Measurements from ENCODE around the gene FZD4.
A peak's percentile ranks its signal among the peaks of the same experiment; 100 is the strongest.
"Not testable (repeated sequence)": the region's sequence is repeated elsewhere in the genome, so short reads cannot be mapped to it uniquely, and the experiment has no call there.

Gene FZD4

DNA sequence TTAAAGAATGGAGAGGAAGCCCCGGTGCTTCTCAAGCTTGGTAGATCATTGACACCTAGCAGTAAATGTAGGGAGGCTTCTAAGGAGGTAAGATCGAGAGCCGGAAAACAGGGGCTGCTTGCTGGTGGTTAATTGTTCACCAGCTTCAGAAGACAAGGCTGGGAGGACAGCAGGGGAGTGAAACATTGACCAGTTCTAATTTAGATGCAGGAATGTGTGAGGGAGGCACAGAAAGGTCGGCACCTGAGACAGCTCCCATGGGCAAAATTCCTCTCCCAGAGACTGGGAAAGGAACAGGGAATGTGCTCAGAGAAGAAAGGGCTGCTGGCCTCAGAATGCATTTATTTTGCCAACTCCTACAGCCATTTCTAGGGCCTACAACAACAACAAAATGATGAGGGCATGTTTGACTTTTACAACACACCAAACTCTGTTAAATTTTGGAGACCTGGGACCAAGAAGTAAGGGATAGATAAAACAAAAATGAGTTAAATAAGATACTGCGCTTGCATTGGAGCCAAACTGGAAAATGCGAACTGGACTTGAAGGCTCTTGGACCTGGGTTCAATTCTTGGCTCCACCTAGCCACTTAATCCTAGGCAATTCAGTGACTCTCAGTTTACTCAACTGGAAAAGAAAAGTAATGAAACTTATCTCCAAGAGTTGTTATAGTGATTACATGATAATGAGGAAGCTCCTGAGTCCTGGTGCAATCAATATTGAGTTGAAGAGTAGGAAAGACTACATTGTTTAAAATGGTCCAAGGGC, 31.0 kb downstream of the FZD4 start:
- Histone ChIP-seq H3K9ac (ENCODE audit: low read length in 2 of 2) (no peak overlapping the region), H3K27me3 (ENCODE audit: control insufficient read depth in 1 of 2, insufficient read depth in 2 of 2, low read length in 2 of 2) (no peaks in the 10 kb centered on the region), H3K36me3 (ENCODE audit: control insufficient read depth in 2 of 2, insufficient read depth in 2 of 2, low read length in 2 of 2) (no peaks in the 10 kb centered on the region), H3K4me1 (ENCODE audit: control insufficient read depth, insufficient read depth, low read length) (peaks cover 11% of the 10 kb centered on the region), H3K9me3 (ENCODE audit: control insufficient read depth in 2 of 2, low read length in 2 of 2) (no peaks in the 10 kb centered on the region), H3K27ac (ENCODE audit: low read length) (no peak overlapping the region), H3K4me3 (ENCODE audit: low read length in 2 of 2) (no peak overlapping the region)

GRCh38 chr11:86922225-86922624, 33.0 kb downstream of the FZD4 start:
- no peaks in the 10 kb centered on the region for H3K27me3 ChIP-seq (ENCODE audit: control insufficient read depth in 1 of 2, insufficient read depth in 2 of 2, low read length in 2 of 2)
- peaks cover 12% of the 10 kb centered on the region for H3K4me1 ChIP-seq (ENCODE audit: control insufficient read depth, insufficient read depth, low read length)
- H3K27ac ChIP-seq (ENCODE audit: low read length): no peak overlapping the region
- no peaks in the 10 kb centered on the region for H3K36me3 ChIP-seq (ENCODE audit: control insufficient read depth in 2 of 2, insufficient read depth in 2 of 2, low read length in 2 of 2)
- H3K4me3 ChIP-seq (ENCODE audit: low read length in 2 of 2): no peak overlapping the region
- H3K9me3 ChIP-seq (ENCODE audit: control insufficient read depth in 2 of 2, low read length in 2 of 2): no peaks in the 10 kb centered on the region
- H3K9ac ChIP-seq (ENCODE audit: low read length in 2 of 2): no peak overlapping the region

DNA sequence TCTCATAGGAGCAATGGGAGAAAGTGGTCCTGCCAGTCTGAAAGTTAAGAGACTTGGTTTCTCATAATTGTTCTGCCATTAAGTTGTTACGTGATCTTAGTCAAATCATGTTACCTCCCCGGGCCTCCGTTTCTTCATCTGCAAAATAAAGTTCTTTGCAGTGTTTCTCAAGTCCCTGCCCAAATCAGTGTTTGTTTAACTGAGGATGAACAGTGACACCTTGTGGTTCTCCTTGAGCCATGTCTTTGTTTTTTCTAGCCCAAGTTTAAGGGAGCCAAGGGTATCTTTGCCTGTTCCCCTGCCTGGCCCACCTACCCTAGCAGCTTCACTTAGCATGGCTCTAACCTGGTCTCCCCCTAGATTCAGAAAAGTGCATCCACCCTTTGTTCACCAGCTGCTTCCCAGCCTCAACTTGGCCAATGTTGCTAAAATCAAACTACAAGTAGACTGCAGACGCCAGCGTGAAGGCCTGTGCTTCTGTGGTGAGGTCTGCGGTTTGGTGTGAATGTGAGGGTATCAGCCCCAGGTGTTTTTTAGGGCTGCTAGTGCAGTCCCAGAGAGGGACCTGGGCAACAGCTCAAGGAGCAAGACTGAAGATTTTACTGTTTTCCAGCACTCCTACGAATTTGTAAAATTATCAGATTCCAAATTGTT, 35.5 kb downstream of the FZD4 start:
- no peak overlapping the region for H3K9ac ChIP-seq (ENCODE audit: low read length in 2 of 2)
- H3K4me3 ChIP-seq (ENCODE audit: low read length in 2 of 2): no peak overlapping the region
- H3K4me1 ChIP-seq (ENCODE audit: control insufficient read depth, insufficient read depth, low read length): peaks cover 14% of the 10 kb centered on the region
- no peaks in the 10 kb centered on the region for H3K9me3 ChIP-seq (ENCODE audit: control insufficient read depth in 2 of 2, low read length in 2 of 2)
- no peak overlapping the region for H3K27ac ChIP-seq (ENCODE audit: low read length)
- no peaks in the 10 kb centered on the region for H3K36me3 ChIP-seq (ENCODE audit: control insufficient read depth in 2 of 2, insufficient read depth in 2 of 2, low read length in 2 of 2)
- no peaks in the 10 kb centered on the region for H3K27me3 ChIP-seq (ENCODE audit: control insufficient read depth in 1 of 2, insufficient read depth in 2 of 2, low read length in 2 of 2)

GRCh38 chr11:86918973-86919372, 36.2 kb downstream of the FZD4 start:
- H3K4me1 ChIP-seq (ENCODE audit: control insufficient read depth, insufficient read depth, low read length): peaks cover 9% of the 10 kb centered on the region
- H3K27me3 ChIP-seq (ENCODE audit: control insufficient read depth in 1 of 2, insufficient read depth in 2 of 2, low read length in 2 of 2): no peaks in the 10 kb centered on the region
- H3K9me3 ChIP-seq (ENCODE audit: control insufficient read depth in 2 of 2, low read length in 2 of 2): no peaks in the 10 kb centered on the region
- no peak overlapping the region for H3K27ac ChIP-seq (ENCODE audit: low read length)
- H3K36me3 ChIP-seq (ENCODE audit: control insufficient read depth in 2 of 2, insufficient read depth in 2 of 2, low read length in 2 of 2): no peaks in the 10 kb centered on the region
- no peak overlapping the region for H3K4me3 ChIP-seq (ENCODE audit: low read length in 2 of 2)
- no peak overlapping the region for H3K9ac ChIP-seq (ENCODE audit: low read length in 2 of 2)

DNA sequence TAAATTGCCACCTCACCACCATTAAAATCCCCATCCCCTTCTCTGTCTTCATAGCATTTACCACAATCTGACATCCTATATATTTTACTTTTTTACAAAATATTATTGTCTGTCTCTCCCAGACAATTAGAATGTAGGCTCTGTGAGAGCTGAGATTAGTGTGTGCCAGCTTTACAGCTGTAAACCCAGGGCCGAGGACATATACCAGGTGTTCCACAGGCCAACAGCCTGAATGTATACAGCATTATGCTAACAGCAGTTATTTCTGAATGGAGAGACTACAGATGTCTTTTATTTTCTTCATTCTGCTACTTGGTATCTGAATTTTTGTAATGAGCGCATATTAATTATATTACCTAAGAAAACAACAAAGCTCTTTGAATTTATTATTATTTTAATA, 36.7 kb downstream of the FZD4 start:
- no peak overlapping the region for H3K4me3 ChIP-seq (ENCODE audit: low read length in 2 of 2)
- no peaks in the 10 kb centered on the region for H3K36me3 ChIP-seq (ENCODE audit: control insufficient read depth in 2 of 2, insufficient read depth in 2 of 2, low read length in 2 of 2)
- H3K4me1 ChIP-seq (ENCODE audit: control insufficient read depth, insufficient read depth, low read length): peaks cover 9% of the 10 kb centered on the region
- no peaks in the 10 kb centered on the region for H3K9me3 ChIP-seq (ENCODE audit: control insufficient read depth in 2 of 2, low read length in 2 of 2)
- H3K27ac ChIP-seq (ENCODE audit: low read length): no peak overlapping the region
- H3K9ac ChIP-seq (ENCODE audit: low read length in 2 of 2): no peak overlapping the region
- no peaks in the 10 kb centered on the region for H3K27me3 ChIP-seq (ENCODE audit: control insufficient read depth in 1 of 2, insufficient read depth in 2 of 2, low read length in 2 of 2)

DNA sequence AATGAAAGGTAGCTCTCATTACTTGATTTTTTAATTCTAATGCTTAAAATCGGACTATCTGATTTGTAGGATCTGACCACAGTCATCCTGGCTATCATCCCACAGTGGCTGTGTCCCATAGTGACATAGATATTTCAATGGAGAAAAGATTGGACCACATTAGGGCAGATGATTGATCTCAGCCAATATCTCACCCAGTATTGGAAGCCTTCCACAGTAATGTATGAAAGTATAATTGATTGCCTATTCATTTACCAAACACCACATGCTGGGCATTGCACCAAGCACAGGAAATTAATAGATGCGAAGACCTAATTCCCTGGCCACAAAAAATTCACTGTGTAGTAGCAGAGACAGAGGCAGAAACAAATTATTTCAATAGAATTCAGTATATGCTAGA, 37.6 kb downstream of the FZD4 start:
- H3K27ac ChIP-seq (ENCODE audit: low read length): no peak overlapping the region
- no peaks in the 10 kb centered on the region for H3K36me3 ChIP-seq (ENCODE audit: control insufficient read depth in 2 of 2, insufficient read depth in 2 of 2, low read length in 2 of 2)
- H3K27me3 ChIP-seq (ENCODE audit: control insufficient read depth in 1 of 2, insufficient read depth in 2 of 2, low read length in 2 of 2): no peaks in the 10 kb centered on the region
- H3K4me1 ChIP-seq (ENCODE audit: control insufficient read depth, insufficient read depth, low read length): peaks cover 9% of the 10 kb centered on the region
- no peaks in the 10 kb centered on the region for H3K9me3 ChIP-seq (ENCODE audit: control insufficient read depth in 2 of 2, low read length in 2 of 2)
- no peak overlapping the region for H3K9ac ChIP-seq (ENCODE audit: low read length in 2 of 2)
- no peak overlapping the region for H3K4me3 ChIP-seq (ENCODE audit: low read length in 2 of 2)

DNA sequence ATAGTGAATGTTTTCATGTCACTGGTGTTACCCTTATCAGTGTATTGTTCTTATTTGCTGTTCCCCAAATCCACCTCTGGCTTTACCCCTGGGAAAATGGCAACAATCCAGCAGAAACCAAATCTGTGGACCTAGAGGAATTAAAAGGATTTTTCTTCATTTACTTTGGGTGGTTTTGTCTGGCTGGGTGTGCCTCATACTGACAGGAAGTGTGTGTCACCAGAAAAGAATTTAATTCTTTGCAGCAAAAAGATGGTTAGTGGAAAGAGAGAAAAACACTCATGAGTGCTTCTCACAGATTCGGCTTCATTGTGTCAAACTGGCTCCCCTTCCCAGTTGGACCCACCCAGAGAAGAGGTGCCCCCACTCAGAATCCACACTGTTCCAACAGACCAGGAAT, 38.9 kb downstream of the FZD4 start:
- H3K4me3 ChIP-seq (ENCODE audit: low read length in 2 of 2): no peak overlapping the region
- peaks cover 9% of the 10 kb centered on the region for H3K4me1 ChIP-seq (ENCODE audit: control insufficient read depth, insufficient read depth, low read length)
- peak overlapping the region; percentile 6 for H3K27ac ChIP-seq (ENCODE audit: low read length)
- H3K9me3 ChIP-seq (ENCODE audit: control insufficient read depth in 2 of 2, low read length in 2 of 2): no peaks in the 10 kb centered on the region
- H3K36me3 ChIP-seq (ENCODE audit: control insufficient read depth in 2 of 2, insufficient read depth in 2 of 2, low read length in 2 of 2): no peaks in the 10 kb centered on the region
- no peak overlapping the region for H3K9ac ChIP-seq (ENCODE audit: low read length in 2 of 2)
- no peaks in the 10 kb centered on the region for H3K27me3 ChIP-seq (ENCODE audit: control insufficient read depth in 1 of 2, insufficient read depth in 2 of 2, low read length in 2 of 2)

DNA sequence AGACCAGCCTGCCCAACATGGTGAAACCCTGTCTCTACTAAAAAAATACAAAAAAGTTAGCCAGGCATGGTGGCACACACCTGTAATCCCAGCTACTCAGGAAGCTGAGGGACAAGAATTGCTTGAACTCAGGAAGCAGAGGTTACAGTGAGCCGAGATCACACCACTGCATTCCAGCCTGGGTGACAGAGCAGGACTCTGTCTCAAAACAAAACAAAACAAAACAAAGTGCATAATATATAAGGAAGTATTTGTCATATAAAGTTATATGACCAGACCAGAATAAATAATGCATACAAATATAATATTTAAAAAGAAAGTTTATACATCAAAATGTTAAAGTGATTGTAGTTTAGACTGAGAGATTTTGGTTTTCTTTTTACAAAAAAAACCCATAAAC, 39.3 kb downstream of the FZD4 start:
- not testable (repeated sequence) for H3K4me1 ChIP-seq (ENCODE audit: control insufficient read depth, insufficient read depth, low read length); H3K4me3 ChIP-seq (ENCODE audit: low read length in 2 of 2); H3K9ac ChIP-seq (ENCODE audit: low read length in 2 of 2); H3K36me3 ChIP-seq (ENCODE audit: control insufficient read depth in 2 of 2, insufficient read depth in 2 of 2, low read length in 2 of 2); H3K27me3 ChIP-seq (ENCODE audit: control insufficient read depth in 1 of 2, insufficient read depth in 2 of 2, low read length in 2 of 2); H3K27ac ChIP-seq (ENCODE audit: low read length); H3K9me3 ChIP-seq (ENCODE audit: control insufficient read depth in 2 of 2, low read length in 2 of 2)

DNA sequence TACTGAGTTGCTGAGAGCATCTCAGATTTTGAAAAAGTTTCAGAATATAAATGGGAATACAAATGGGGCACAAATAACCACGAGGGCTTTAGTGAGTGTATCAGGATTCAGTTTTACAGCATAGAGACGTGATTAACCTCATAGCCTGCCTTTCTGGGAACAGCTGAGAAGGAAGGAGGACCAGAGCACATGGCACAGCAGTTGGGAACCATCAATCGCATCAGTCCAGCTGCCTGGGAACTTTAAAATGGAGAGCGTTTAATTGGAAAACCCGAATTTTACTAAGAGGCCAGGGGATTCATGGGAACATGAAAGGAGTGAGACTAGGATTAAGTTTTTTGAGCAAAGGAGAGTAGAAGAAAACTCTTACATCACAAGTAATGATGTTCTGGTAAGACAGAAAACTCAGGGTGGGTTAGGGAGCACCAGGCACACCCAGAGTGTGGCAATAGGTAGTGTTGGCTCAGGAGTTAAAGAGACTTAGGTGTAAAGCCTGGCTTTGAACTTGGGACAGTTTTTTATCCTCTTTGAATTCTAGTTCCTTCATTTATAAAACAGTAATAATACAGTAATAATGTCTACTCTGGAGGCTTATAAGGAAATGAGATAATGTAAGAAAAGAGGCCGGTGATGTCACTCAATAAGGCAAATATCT, 40.2 kb downstream of the FZD4 start:
- Histone ChIP-seq H3K36me3 (ENCODE audit: control insufficient read depth in 2 of 2, insufficient read depth in 2 of 2, low read length in 2 of 2) (no peaks in the 10 kb centered on the region), H3K27ac (ENCODE audit: low read length) (no peak overlapping the region), H3K4me3 (ENCODE audit: low read length in 2 of 2) (no peak overlapping the region), H3K9me3 (ENCODE audit: control insufficient read depth in 2 of 2, low read length in 2 of 2) (no peaks in the 10 kb centered on the region), H3K4me1 (ENCODE audit: control insufficient read depth, insufficient read depth, low read length) (peaks cover 9% of the 10 kb centered on the region), H3K27me3 (ENCODE audit: control insufficient read depth in 1 of 2, insufficient read depth in 2 of 2, low read length in 2 of 2) (no peaks in the 10 kb centered on the region), H3K9ac (ENCODE audit: low read length in 2 of 2) (no peak overlapping the region)

GRCh38 chr11:86912238-86912637, 43.0 kb downstream of the FZD4 start:
- Histone ChIP-seq H3K9ac (ENCODE audit: low read length in 2 of 2) (no peak overlapping the region), H3K9me3 (ENCODE audit: control insufficient read depth in 2 of 2, low read length in 2 of 2) (no peaks in the 10 kb centered on the region), H3K27ac (ENCODE audit: low read length) (no peak overlapping the region), H3K36me3 (ENCODE audit: control insufficient read depth in 2 of 2, insufficient read depth in 2 of 2, low read length in 2 of 2) (no peaks in the 10 kb centered on the region), H3K27me3 (ENCODE audit: control insufficient read depth in 1 of 2, insufficient read depth in 2 of 2, low read length in 2 of 2) (no peaks in the 10 kb centered on the region), H3K4me1 (ENCODE audit: control insufficient read depth, insufficient read depth, low read length) (peaks cover 4% of the 10 kb centered on the region), H3K4me3 (ENCODE audit: low read length in 2 of 2) (no peak overlapping the region)

DNA sequence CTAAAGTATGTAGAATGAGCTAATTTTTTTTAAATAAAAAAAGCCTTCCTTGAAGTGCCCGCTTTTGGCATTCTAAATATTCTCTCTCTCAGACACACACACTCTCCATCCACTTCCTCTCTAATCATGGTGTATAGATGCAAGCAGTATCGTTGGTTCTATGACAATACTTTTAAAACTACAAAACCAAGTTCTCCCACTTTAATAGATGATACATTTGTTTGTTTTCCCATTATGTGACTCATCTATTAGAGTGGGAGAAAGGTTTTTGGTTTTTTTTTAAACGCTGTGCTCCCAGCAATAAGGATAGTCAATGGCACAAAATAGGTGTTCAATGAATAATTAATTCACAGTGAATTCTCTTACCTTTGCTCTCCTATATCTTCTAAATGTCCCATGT, 44.6 kb downstream of the FZD4 start:
- H3K4me3 ChIP-seq (ENCODE audit: low read length in 2 of 2): no peak overlapping the region
- no peaks in the 10 kb centered on the region for H3K9me3 ChIP-seq (ENCODE audit: control insufficient read depth in 2 of 2, low read length in 2 of 2)
- no peak overlapping the region for H3K9ac ChIP-seq (ENCODE audit: low read length in 2 of 2)
- H3K36me3 ChIP-seq (ENCODE audit: control insufficient read depth in 2 of 2, insufficient read depth in 2 of 2, low read length in 2 of 2): no peaks in the 10 kb centered on the region
- no peak overlapping the region for H3K27ac ChIP-seq (ENCODE audit: low read length)
- H3K27me3 ChIP-seq (ENCODE audit: control insufficient read depth in 1 of 2, insufficient read depth in 2 of 2, low read length in 2 of 2): no peaks in the 10 kb centered on the region
- H3K4me1 ChIP-seq (ENCODE audit: control insufficient read depth, insufficient read depth, low read length): no peaks in the 10 kb centered on the region

Measured in stomach smooth muscle (tissue), 2 donors.